Smooth muscle cell (in vitro differentiated cells): Measurements from ENCODE around the gene LORICRIN. TPM values are rescaled to one million over a fixed set of nuclear protein-coding genes. Genes with fewer than 3 reads are reported as not detected.

Experiments used
- DNase-seq: peaks from one replicate; lab custom pipeline; 2025; ENCODE audit not compliant: unreplicated experiment; lab: John Stamatoyannopoulos, UW
- H2AFZ ChIP-seq: fragments of 200-600 bp; sonication (generic); 2 replicates; pipeline ENCODE4 v1.6.0; 2016; ENCODE audit warnings: antibody characterized with exemption, low read depth, mild to moderate bottlenecking
- H3F3A ChIP-seq: fragments of 200-600 bp; sonication (generic); 2 replicates; pipeline ENCODE4 v1.6.0; 2017; ENCODE audit warnings: antibody characterized with exemption, low read depth
- H3K27ac ChIP-seq: fragments of 200-600 bp; sonication (generic); 2 replicates; pipeline ENCODE4 v1.5.1; 2016; ENCODE audit warnings: low read depth, mild to moderate bottlenecking
- H3K27me3 ChIP-seq: fragments of 200-600 bp; sonication (generic); 2 replicates; pipeline ENCODE4 v1.6.1; 2016; ENCODE audit warnings: low read depth, mild to moderate bottlenecking
- H3K36me3 ChIP-seq: fragments of 200-600 bp; sonication (generic); 2 replicates; pipeline ENCODE4 v1.5.1; 2016; ENCODE audit warnings: low read depth
- H3K4me1 ChIP-seq: fragments of 200-600 bp; sonication (generic); 2 replicates; pipeline ENCODE4 v1.5.1; 2016; ENCODE audit warnings: low read depth
- H3K4me2 ChIP-seq: fragments of 200-600 bp; sonication (generic); 2 replicates; pipeline ENCODE4 v1.6.0; 2016; ENCODE audit warnings: mild to moderate bottlenecking
- H3K4me3 ChIP-seq: fragments of 200-600 bp; sonication (generic); 2 replicates; pipeline ENCODE4 v1.5.1; 2016; ENCODE audit warnings: mild to moderate bottlenecking
- H3K79me2 ChIP-seq: fragments of 200-600 bp; sonication (generic); 2 replicates; pipeline ENCODE4 v1.6.0; 2016; ENCODE audit warnings: low read depth, mild to moderate bottlenecking
- H3K9ac ChIP-seq: fragments of 200-600 bp; sonication (generic); 2 replicates; pipeline ENCODE4 v1.6.0; 2016; ENCODE audit warnings: low read depth
- H3K9me3 ChIP-seq: fragments of 200-600 bp; sonication (generic); replicated peaks from 2 replicates; pipeline ENCODE4 v1.5.1; 2016; ENCODE audit warnings: low read depth
- H4K20me1 ChIP-seq: fragments of 200-600 bp; sonication (generic); 2 replicates; pipeline ENCODE4 v1.6.0; 2016; ENCODE audit warnings: low read depth
- CTCF ChIP-seq: fragments of 200-600 bp; sonication (generic); IDR thresholded peaks from 2 replicates; pipeline ENCODE4 v1.5.1; 2017; ENCODE audit warnings: borderline replicate concordance, mild to moderate bottlenecking, antibody characterized with exemption; ENCODE audit not compliant: insufficient read depth, poor library complexity, severe bottlenecking
- WGBS: methylation state at CpG from one replicate; pipeline ENCODE4 v1.1.7; 2016; ENCODE audit warnings: low lambda C conversion rate; 5-methylcytosine and 5-hydroxymethylcytosine counted together
- polyA plus RNA-seq: library from polyadenylated mRNA; unstranded; fragments of >200 nt; fragmentation: Nextera tagmentation; extraction: Ambion mirVana; gene quantifications from 2 replicates; pipeline ENCODE4 v1.2.1, GENCODE V29; 2016
- total RNA-seq: library from RNA; depleted of rRNA; stranded (reverse); fragments of >200 nt; gene quantifications from 2 replicates; pipeline ENCODE4 v1.2.3, GENCODE V29; 2014

LORICRIN gene
- total and polyA plus RNA-seq, 2 experiments from 2014 or later, result not detected

DNA sequence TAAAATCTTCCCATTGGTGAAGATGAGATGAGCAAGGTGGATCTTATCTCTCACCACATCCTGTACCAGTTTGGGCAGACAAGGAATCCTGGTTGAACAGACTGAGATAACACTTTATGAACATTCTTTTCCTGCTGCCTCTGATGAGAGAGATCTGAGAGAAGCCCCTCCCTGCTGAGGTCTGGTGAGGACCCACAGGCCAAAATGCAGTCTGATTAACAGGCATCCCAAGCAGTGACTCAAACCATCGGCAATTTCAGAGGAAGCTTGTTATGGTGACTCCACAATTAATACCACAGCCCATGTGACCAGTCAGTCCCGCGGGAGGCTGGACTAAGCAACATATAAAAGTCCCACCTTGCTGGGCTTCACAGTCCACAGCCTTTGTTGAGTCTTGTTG, 42.3 kb upstream of the LORICRIN start, which contains the start of gene PRR9:
Gene PRR9, plus strand, starts transcription at position 373 of the 400 bp plus-strand sequence. CDS start 561 bp downstream, outside the sequence.
- H4K20me1 ChIP-seq, result no peaks in the 10 kb centered on the region
- no peaks in the 10 kb centered on the region for H3K27me3 ChIP-seq
- no peak within 1 kb of the TSS for H2AFZ ChIP-seq
- H3K4me2 ChIP-seq, result no peak within 1 kb of the TSS
- no peak within 1 kb of the TSS for H3K4me3 ChIP-seq
- no peak for DNase-seq
- no peak within 1 kb of the TSS for H3K27ac ChIP-seq
- H3K9ac ChIP-seq, result no peak within 1 kb of the TSS
- H3F3A ChIP-seq, result no peaks in the 10 kb centered on the region
- no peaks in the 10 kb centered on the region for H3K9me3 ChIP-seq
- no peaks in the 10 kb centered on the region for H3K4me1 ChIP-seq
- H3K79me2 ChIP-seq, result no peaks in the 10 kb centered on the region
- WGBS, result 73% methylated on average over 3 of the region's 3 CpGs
- no peak for TF ChIP-seq CTCF
- no peaks in the 10 kb centered on the region for H3K36me3 ChIP-seq

- no peaks in the 10 kb centered on the region for H3F3A ChIP-seq
- no peaks in the 10 kb centered on the region for H3K9me3 ChIP-seq
- no peak overlapping the region for H2AFZ ChIP-seq
- H3K36me3 ChIP-seq, result no peaks in the 10 kb centered on the region
- H3K27ac ChIP-seq, result no peak overlapping the region
- WGBS, result 17% methylated on average over 2 of the region's 2 CpGs
- H3K27me3 ChIP-seq, result no peaks in the 10 kb centered on the region
- DNase-seq, result no peak
- H3K9ac ChIP-seq, result no peak overlapping the region
- no peaks in the 10 kb centered on the region for H3K79me2 ChIP-seq
- H3K4me1 ChIP-seq, result no peaks in the 10 kb centered on the region
- no peak overlapping the region for H3K4me3 ChIP-seq
- H3K4me2 ChIP-seq, result no peak overlapping the region
- H4K20me1 ChIP-seq, result no peaks in the 10 kb centered on the region
- TF ChIP-seq CTCF, result no peak
Measured at GRCh38 chr1:153217744-153218416, 41.6 kb upstream of the LORICRIN start.

DNA sequence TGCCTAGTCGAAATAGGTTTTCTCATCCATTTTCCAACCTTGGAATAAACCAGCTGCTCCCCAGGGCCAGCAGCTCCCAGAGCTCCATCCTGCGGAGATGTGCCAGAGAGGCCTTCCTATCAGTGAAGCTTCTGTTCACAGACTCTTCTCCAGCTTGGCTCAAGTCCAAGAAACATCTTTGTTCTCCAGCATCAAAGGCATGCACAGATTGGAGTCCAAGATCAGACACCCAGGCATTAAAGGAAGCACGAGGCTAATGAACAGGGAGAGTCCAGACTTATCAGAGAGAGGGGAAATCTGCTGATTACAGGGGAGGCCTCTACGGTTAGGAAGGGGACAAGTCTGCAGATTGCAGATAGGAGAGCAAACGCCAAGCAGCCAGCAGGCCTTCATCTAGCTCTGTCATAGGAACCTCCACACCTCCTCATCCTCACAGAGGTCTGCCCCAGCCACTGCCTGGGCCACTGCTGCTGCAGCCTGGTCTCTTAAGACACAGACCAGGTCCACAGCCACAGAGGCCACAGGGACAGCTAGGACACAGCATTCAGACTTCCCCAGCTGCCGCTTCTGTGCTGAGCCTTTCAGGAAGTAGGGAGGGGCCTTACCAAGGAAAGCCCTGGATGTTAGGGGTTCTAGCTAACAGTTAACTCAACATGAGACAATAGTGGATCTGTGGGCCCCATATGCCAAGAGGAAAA, 38.7 kb upstream of the LORICRIN start:
- H3K4me1 ChIP-seq, result no peaks in the 10 kb centered on the region
- H3K36me3 ChIP-seq, result no peaks in the 10 kb centered on the region
- H3K4me3 ChIP-seq, result no peak overlapping the region
- TF ChIP-seq CTCF, result no peak
- no peak overlapping the region for H2AFZ ChIP-seq
- DNase-seq, result no peak
- H4K20me1 ChIP-seq, result no peaks in the 10 kb centered on the region
- WGBS, result 50% methylated on average over 6 of the region's 6 CpGs
- no peaks in the 10 kb centered on the region for H3K27me3 ChIP-seq
- H3K27ac ChIP-seq, result no peak overlapping the region
- no peak overlapping the region for H3K4me2 ChIP-seq
- no peaks in the 10 kb centered on the region for H3K79me2 ChIP-seq
- H3K9me3 ChIP-seq, result no peaks in the 10 kb centered on the region
- H3K9ac ChIP-seq, result no peak overlapping the region
- H3F3A ChIP-seq, result no peaks in the 10 kb centered on the region
